GM10248 (cell line): ENCODE data around the gene SVIL.

Experiments used
- CTCF ChIA-PET: fragments of 300-600 bp; sonication (Branson Sonifier 250); formaldehyde crosslinking; extraction: SDS; loops from one replicate; lab custom pipeline; 2021; ENCODE audit warnings: antibody characterized with exemption; lab: Yijun Ruan, JAX
- POLR2A ChIA-PET: fragments of 350-650 bp; sonication (Branson Sonifier 250); formaldehyde crosslinking; extraction: SDS; loops from one replicate; lab custom pipeline; 2020; ENCODE audit warnings: antibody characterized with exemption; lab: Yijun Ruan, JAX
- DNase-seq: peaks from one replicate; pipeline ENCODE4 v3.0.0; 2012; ENCODE audit errors: extremely low spot score
- CTCF ChIP-seq: IDR thresholded peaks from 2 replicates; pipeline ENCODE4 v1.5.1; 2012; ENCODE audit warnings: mild to moderate bottlenecking, low read depth; ENCODE audit errors: extremely low read depth, missing control alignments, control extremely low read depth

SVIL gene

GRCh38 chr10:29598851-29599311 lies 35.9 kb downstream of the SVIL start:
- ChIA-PET CTCF (interaction anchor here (5.5 kb wide), 1 partner anchor 9 kb away, joined by 25 read pairs; no protein-coding TSS in a partner anchor), POLR2A (no interaction called here)
- TF ChIP-seq CTCF = no peak
- DNase-seq = no peak

GRCh38 chr10:29596826-29597225 lies 37.9 kb downstream of the SVIL start:
- ChIA-PET CTCF (interaction anchor here (1.8 kb wide), 1 partner anchor 11 kb away, joined by 5 read pairs; no protein-coding TSS in a partner anchor), POLR2A (no interaction called here)
- DNase-seq = no peak
- TF ChIP-seq CTCF = no peak

- DNase-seq = no peak
- TF ChIP-seq CTCF = no peak
- CTCF ChIA-PET = interaction anchor here (1.8 kb wide), 1 partner anchor 11 kb away, joined by 5 read pairs; no protein-coding TSS in a partner anchor
- POLR2A ChIA-PET = no interaction called here
These were observed 38.4 kb downstream of the SVIL start for GRCh38 chr10:29596356-29596755.

- no peak for TF ChIP-seq CTCF
- DNase-seq = no peak
- CTCF ChIA-PET = interaction anchor here (1.8 kb wide), 1 partner anchor 12 kb away, joined by 5 read pairs; no protein-coding TSS in a partner anchor
- POLR2A ChIA-PET = no interaction called here
These were observed 39.0 kb downstream of the SVIL start for GRCh38 chr10:29595636-29596225.

- no peak for DNase-seq
- TF ChIP-seq CTCF = no peak
- ChIA-PET POLR2A (no interaction called here), CTCF (interaction anchor here (1.8 kb wide), 1 partner anchor 13 kb away, joined by 5 read pairs; no protein-coding TSS in a partner anchor)
These were observed 39.6 kb downstream of the SVIL start for GRCh38 chr10:29595146-29595545.

GRCh38 chr10:29591651-29591968 lies 43.2 kb downstream of the SVIL start:
- POLR2A ChIA-PET = no interaction called here
- DNase-seq = no peak
- CTCF ChIA-PET = interaction anchor here (0.7 to 3.9 kb wide), 14 partner anchors 9 to 214 kb away, joined by 3 to 25 read pairs (median 4); no protein-coding TSS in a partner anchor
- TF ChIP-seq CTCF = no peak
